ENCODE results near the gene RALGPS1.

DNA sequence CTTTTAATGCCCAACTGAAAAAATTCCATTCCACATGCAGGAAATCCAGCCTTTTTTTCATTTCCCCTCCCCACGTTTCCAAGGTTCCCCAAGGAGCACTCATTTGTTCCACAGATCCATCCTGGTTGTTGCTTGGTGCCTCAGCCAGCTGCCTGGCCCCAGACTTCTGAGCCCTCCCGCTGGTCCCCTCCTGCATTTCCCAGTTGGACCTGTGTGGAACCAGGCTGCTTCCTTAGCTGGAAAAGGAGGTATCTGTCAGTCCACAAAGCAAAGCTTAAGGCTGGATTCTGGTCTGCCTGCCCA lies 163.0 kb downstream of the RALGPS1 start:
- no peak for TF ChIP-seq CTCF (IDR thresholded peaks at IDR 0.05)
- no peak for TF ChIP-seq POLR2AphosphoS5 (IDR thresholded peaks at IDR 0.05)
